ENCODE data around the gene MAGOH. TPM values are rescaled to one million over a fixed set of nuclear protein-coding genes. Genes with fewer than 3 reads are reported as not detected.
A peak's percentile ranks its signal among the peaks of the same experiment; 100 is the strongest.

The MAGOH gene
- total and polyA plus RNA-seq, 7 donors = 15.9 to 103 (median 33.6) TPM

DNA sequence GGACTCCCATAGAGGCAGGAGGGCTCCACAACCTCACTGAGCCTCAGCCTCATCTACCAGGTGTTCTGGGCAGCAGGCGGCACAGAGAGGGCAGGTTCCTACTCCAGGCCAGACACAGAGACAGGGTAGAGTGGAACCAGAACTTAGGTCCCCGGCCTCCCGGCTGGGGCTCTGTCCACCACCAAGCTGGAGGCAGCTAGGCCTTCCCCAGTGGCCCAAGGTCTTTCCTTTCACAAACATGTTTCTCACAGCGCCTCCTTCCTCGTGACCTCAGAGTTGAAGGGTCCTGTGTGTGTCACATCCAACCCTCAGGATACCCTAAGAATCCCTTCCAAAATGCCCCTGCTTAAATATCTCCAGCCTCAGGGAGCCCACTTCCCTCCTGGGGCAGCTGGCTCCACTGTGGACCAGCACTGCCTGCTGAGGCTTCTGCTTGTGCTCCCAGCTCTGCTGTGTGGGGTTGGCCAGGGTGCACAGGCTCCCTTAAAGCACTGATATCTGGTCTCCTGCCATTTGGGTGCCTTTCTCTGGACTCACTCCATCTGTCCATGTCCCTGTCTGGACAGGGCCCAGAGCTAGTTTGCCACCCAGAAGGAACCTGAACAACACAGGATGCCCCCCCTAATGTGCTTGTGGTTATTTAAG, 33.2 kb upstream of the MAGOH start:
- Histone ChIP-seq H3K9me3 (no peaks in the 10 kb centered on the region), H3K27ac (no peak overlapping the region), H3K4me1 (no peaks in the 10 kb centered on the region), H3K36me3 (ENCODE audit: insufficient read depth in 1 of 2, low read depth in 1 of 2) (no peaks in the 10 kb centered on the region), H3K4me3 (no peak overlapping the region), H3K27me3 (ENCODE audit: insufficient read depth in 3 of 3, low read length in 2 of 3) (no peaks in the 10 kb centered on the region)
- TF ChIP-seq, protein P1, sequence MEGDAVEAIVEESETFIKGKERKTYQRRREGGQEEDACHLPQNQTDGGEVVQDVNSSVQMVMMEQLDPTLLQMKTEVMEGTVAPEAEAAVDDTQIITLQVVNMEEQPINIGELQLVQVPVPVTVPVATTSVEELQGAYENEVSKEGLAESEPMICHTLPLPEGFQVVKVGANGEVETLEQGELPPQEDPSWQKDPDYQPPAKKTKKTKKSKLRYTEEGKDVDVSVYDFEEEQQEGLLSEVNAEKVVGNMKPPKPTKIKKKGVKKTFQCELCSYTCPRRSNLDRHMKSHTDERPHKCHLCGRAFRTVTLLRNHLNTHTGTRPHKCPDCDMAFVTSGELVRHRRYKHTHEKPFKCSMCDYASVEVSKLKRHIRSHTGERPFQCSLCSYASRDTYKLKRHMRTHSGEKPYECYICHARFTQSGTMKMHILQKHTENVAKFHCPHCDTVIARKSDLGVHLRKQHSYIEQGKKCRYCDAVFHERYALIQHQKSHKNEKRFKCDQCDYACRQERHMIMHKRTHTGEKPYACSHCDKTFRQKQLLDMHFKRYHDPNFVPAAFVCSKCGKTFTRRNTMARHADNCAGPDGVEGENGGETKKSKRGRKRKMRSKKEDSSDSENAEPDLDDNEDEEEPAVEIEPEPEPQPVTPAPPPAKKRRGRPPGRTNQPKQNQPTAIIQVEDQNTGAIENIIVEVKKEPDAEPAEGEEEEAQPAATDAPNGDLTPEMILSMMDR (IDR thresholded peaks at IDR 0.05) = no peak
- 96 to 100% (median 96%) methylated on average over 5 of the region's 5 CpGs for WGBS, 3 donors
- DNase-seq (no peak), ATAC-seq (no peak)
- intact Hi-C loops (cut with DNase I) = no loop called here

DNA sequence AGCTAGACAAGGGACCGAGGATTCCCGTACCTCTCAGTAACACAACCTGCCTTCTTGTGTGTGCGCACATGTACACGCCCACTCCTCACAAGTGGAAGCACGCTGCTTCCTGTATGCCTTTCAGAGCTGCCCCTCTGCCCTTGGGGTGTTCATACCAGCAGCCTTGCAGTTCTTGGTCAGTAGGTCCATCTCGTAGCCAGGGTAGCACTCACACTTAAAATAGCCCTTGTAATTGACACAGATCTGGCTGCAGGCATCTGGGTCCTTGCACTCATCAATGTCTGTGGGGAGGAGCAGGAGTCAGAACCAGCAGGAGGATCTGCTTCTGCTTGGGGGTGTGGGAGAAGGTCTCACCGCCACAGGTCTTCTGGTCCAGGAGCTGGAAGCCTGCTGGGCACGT, 32.6 kb upstream of the MAGOH start:
- no peaks in the 10 kb centered on the region for H3K36me3 ChIP-seq (ENCODE audit: insufficient read depth in 1 of 2, low read depth in 1 of 2)
- no peaks in the 10 kb centered on the region for H3K9me3 ChIP-seq
- DNase-seq (no peak), ATAC-seq (no peak)
- no peaks in the 10 kb centered on the region for H3K27me3 ChIP-seq (ENCODE audit: insufficient read depth in 3 of 3, low read length in 2 of 3)
- H3K4me3 ChIP-seq = no peak overlapping the region
- H3K27ac ChIP-seq = no peak overlapping the region
- TF ChIP-seq, protein P1 (IDR thresholded peaks at IDR 0.05) = no peak
- 88 to 92% (median 90%) methylated on average over 8 of the region's 8 CpGs for WGBS, 3 donors
- H3K4me1 ChIP-seq = no peaks in the 10 kb centered on the region
- intact Hi-C loops (cut with DNase I) = no loop called here

DNA sequence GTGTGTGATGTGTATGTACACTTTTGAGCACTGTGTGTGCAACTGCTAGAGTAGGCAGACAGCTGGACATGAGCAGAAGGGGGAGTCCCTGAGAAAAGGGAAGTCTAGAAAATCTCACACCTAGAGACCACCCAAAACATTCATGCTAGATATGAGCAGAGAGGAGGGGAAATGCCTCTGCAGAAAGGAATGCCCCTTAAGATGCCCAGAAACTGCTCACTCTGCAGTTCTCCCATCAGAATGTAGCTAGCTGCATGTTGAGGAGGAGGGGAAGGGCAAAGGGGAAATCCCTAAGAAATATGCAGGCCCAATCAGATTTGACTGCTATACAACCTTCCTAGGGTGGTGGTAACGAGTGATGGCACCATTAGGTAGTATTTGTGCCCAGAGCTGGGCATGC, 31.8 kb upstream of the MAGOH start:
- H3K4me3 ChIP-seq = no peak overlapping the region
- no peak overlapping the region for H3K27ac ChIP-seq
- ATAC-seq = no peak
- H3K36me3 ChIP-seq (ENCODE audit: insufficient read depth in 1 of 2, low read depth in 1 of 2) = no peaks in the 10 kb centered on the region
- no peaks in the 10 kb centered on the region for H3K4me1 ChIP-seq
- no peaks in the 10 kb centered on the region for H3K9me3 ChIP-seq
- intact Hi-C loops (cut with DNase I) = no loop called here
- H3K27me3 ChIP-seq (ENCODE audit: insufficient read depth in 3 of 3, low read length in 2 of 3) = no peaks in the 10 kb centered on the region
- no peak for DNase-seq
- WGBS, 3 donors = 75 to 84% (median 83%) methylated on average over 1 of the region's 1 CpG
- TF ChIP-seq, protein P1 (IDR thresholded peaks at IDR 0.05) = no peak

DNA sequence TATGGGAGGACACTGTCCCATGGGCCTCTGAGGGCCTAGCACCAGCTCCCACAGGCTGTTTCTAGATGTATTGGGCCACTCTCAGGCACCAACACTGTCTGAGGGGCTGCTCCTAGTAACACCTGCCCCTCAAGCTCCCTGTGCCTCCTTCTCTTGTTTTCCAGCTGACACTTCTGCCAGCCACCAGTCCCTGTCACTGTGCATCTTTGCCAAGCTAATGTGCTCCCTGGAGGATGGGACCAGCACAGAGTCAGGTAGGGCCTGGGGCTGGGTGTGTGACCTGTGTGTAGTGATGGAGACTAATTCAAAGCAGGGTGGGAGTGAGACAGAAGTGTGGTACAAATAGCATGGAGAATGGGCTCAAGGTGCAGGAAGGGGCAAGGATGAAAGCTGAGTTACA, 29.4 kb upstream of the MAGOH start:
- no peak overlapping the region for H3K4me3 ChIP-seq
- H3K27me3 ChIP-seq (ENCODE audit: insufficient read depth in 3 of 3, low read length in 2 of 3) = no peaks in the 10 kb centered on the region
- no peaks in the 10 kb centered on the region for H3K36me3 ChIP-seq (ENCODE audit: insufficient read depth in 1 of 2, low read depth in 1 of 2)
- TF ChIP-seq, protein P1 (IDR thresholded peaks at IDR 0.05) = no peak
- no peaks in the 10 kb centered on the region for H3K4me1 ChIP-seq
- intact Hi-C loops (cut with DNase I) = no loop called here
- no peak for DNase-seq
- no peaks in the 10 kb centered on the region for H3K9me3 ChIP-seq
- H3K27ac ChIP-seq = no peak overlapping the region
- no peak for ATAC-seq

DNA sequence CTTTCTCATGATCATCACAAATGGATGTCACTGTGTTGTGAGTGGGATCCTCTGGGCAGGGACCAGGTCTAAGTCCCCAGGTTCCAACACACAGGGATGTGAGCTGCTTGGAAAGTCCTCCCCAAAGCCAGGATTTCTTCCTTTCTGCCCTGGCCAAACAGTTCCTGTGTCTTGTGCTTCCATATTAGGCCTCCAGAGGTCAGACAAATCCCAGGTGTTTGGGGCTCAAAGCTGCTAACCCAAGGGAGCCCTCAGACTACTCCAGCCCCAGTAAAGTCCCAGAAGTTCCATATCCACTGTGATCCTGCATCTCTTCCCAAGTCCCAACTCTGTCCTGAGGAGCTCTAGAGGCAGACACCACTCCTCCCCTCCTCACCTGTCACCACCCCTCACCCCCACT, 27.7 kb upstream of the MAGOH start:
- TF ChIP-seq, protein P1 (IDR thresholded peaks at IDR 0.05) = no peak
- Histone ChIP-seq H3K36me3 (ENCODE audit: insufficient read depth in 1 of 2, low read depth in 1 of 2) (no peaks in the 10 kb centered on the region), H3K27me3 (ENCODE audit: insufficient read depth in 3 of 3, low read length in 2 of 3) (no peaks in the 10 kb centered on the region), H3K4me3 (no peak overlapping the region), H3K27ac (no peak overlapping the region), H3K4me1 (no peaks in the 10 kb centered on the region), H3K9me3 (no peaks in the 10 kb centered on the region)
- DNase-seq (no peak), ATAC-seq (peak in 1 of 4 donors; percentile 48)
- intact Hi-C loops (cut with DNase I) = no loop called here
